Neural crest cell (in vitro differentiated cells): Measurements from ENCODE around the gene GAN. TPM values are rescaled to one million over a fixed set of nuclear protein-coding genes. Genes with fewer than 3 reads are reported as not detected.
"Not testable (repeated sequence)": the region's sequence is repeated elsewhere in the genome, so short reads cannot be mapped to it uniquely, and the experiment has no call there.

ENCODE experiments used
- DNase-seq: peaks from one replicate; pipeline ENCODE4 v3.0.0; 2021; ENCODE audit warnings: low read depth, mixed read lengths, low spot score
- H3K27ac Mint-ChIP-seq: one replicate; pipeline ENCODE4 v1.8.0; 2021; ENCODE audit warnings: mild to moderate bottlenecking, mixed read lengths; ENCODE audit not compliant: unreplicated experiment
- H3K27me3 Mint-ChIP-seq: 2 replicates; pipeline ENCODE4 v1.8.0; 2021; ENCODE audit warnings: low read depth, mild to moderate bottlenecking, mixed read lengths
- H3K36me3 Mint-ChIP-seq: 2 replicates; pipeline ENCODE4 v1.8.0; 2021; ENCODE audit warnings: low read depth, mild to moderate bottlenecking, mixed read lengths
- H3K4me1 Mint-ChIP-seq: 2 replicates; pipeline ENCODE4 v1.8.0; 2021; ENCODE audit warnings: mixed read lengths
- H3K4me3 Mint-ChIP-seq: one replicate; pipeline ENCODE4 v1.8.0; 2021; ENCODE audit warnings: mild to moderate bottlenecking, mixed read lengths
- H3K9me3 Mint-ChIP-seq: 2 replicates; pipeline ENCODE4 v1.8.0; 2021; ENCODE audit warnings: mixed read lengths
- CTCF ChIP-seq: fragments of 200-600 bp; sonication (generic); conservative IDR thresholded peaks from 2 replicates; pipeline ENCODE4 v1.5.0; 2021; ENCODE audit warnings: antibody characterized with exemption, mild to moderate bottlenecking
- total RNA-seq: library from RNA; stranded (reverse); gene quantifications from 2 replicates; pipeline ENCODE4 v1.2.1, GENCODE V29; 2021

Gene GAN
- total RNA-seq, 1 donor from 2014 or later, result 16.1 TPM

DNA sequence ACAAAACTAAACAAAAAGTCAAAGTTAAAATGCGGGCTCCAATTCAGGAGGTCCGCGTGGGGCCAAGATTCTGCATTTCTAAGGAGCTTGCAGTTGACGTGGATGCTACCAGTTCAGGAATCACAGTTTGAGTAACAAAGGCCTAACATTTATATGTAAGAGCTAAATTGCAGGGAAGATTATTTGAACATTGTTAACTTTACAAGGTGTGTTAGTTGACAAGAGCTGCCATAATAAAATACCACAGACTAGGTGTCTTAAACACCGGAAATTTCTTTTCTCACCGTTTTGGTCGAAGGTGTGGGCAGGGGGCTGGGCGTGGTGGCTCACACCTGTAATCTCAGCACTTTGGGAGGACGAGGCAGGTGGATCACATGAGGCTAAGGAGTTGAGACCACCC is 105.0 kb downstream of the GAN start:
- TF ChIP-seq CTCF, result no peak
- peaks cover 9% of the 10 kb centered on the region for H3K4me1 Mint-ChIP-seq
- H3K27me3 Mint-ChIP-seq, result peaks cover 8% of the 10 kb centered on the region
- no peaks in the 10 kb centered on the region for H3K9me3 Mint-ChIP-seq
- no peaks in the 10 kb centered on the region for H3K36me3 Mint-ChIP-seq
- H3K27ac Mint-ChIP-seq, result no peak overlapping the region
- no peak overlapping the region for H3K4me3 Mint-ChIP-seq
- DNase-seq, result no peak

DNA sequence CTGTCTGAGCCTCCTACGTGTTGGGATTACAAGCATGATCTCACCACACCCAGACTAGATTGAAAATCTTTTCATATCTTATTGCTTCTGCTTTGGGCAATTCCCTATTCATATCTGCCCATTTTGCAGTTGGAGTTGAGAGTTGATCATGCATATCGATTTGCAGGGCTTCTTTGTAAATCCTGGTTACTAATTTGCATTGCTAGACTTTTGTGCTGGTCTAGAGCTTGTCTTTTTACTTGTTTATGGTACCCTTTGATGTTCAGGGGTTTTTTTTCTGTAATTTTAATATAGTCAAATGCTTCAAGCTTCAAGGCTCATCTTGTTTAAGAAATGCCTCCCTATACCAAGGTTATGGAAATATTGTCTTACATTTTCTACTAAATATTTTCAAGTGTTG is 106.4 kb downstream of the GAN start:
- H3K9me3 Mint-ChIP-seq, result no peaks in the 10 kb centered on the region
- no peak for TF ChIP-seq CTCF
- H3K36me3 Mint-ChIP-seq, result no peaks in the 10 kb centered on the region
- H3K4me3 Mint-ChIP-seq, result no peak overlapping the region
- H3K27me3 Mint-ChIP-seq, result peaks cover 5% of the 10 kb centered on the region
- DNase-seq, result no peak
- peaks cover under 1% of the 10 kb centered on the region for H3K4me1 Mint-ChIP-seq
- H3K27ac Mint-ChIP-seq, result no peak overlapping the region

DNA sequence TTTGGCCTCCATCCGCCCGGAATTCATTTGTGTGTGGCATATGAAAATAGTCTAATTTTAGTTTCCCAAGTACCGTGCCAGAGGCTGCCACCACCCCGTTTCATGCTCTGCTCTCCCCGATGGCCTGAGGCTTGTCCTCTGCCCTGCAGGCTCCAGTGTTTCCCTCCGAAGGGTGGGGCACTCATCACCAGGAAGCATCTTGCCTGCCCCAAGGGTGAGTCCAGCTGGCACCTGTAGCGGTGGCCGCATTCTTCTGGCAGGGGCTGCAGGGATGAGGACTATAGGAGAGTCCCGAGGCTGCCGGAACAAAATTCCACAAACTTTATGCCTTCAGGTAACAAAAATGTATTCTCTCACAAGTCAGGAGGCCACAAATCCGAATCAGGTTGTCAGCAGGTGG is 106.8 kb downstream of the GAN start:
- no peak for DNase-seq
- Mint-ChIP-seq H3K27me3 (peaks cover 5% of the 10 kb centered on the region), H3K4me1 (no peaks in the 10 kb centered on the region), H3K27ac (no peak overlapping the region), H3K4me3 (no peak overlapping the region), H3K9me3 (no peaks in the 10 kb centered on the region), H3K36me3 (no peaks in the 10 kb centered on the region)
- no peak for TF ChIP-seq CTCF

DNA sequence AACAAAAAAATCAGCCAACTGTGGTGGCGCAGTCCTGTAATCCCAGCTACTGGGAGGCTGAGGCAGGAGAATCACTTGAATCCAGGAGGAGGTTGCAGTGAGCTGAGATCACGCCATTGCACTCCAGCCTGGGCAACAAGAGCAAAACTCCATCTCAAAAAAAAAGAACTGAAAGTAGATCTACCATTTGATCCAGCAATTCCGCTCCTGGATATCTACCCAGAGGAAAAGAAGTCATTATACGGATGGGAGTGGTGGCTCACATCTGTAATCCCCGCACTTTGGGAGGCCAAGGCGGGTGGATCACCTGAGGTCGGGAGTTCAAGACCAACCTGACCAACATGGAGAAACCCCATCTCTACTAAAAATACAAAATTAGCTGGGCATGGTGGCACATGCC is 107.4 kb downstream of the GAN start:
- H3K27ac Mint-ChIP-seq, H3K36me3 Mint-ChIP-seq, H3K4me3 Mint-ChIP-seq, H3K4me1 Mint-ChIP-seq, H3K9me3 Mint-ChIP-seq, H3K27me3 Mint-ChIP-seq, DNase-seq: not testable (repeated sequence)

- Mint-ChIP-seq H3K36me3 (no peaks in the 10 kb centered on the region), H3K4me1 (peaks cover 6% of the 10 kb centered on the region), H3K9me3 (peaks cover 2% of the 10 kb centered on the region), H3K4me3 (no peak overlapping the region), H3K27ac (no peak overlapping the region), H3K27me3 (no peaks in the 10 kb centered on the region)
- DNase-seq, result no peak
- no peak for TF ChIP-seq CTCF
Measured at GRCh38 chr16:81424771-81425170, 110.0 kb downstream of the GAN start.

GRCh38 chr16:81427219-81427618 is 112.5 kb downstream of the GAN start:
- no peak for DNase-seq
- Mint-ChIP-seq H3K9me3 (peaks cover 2% of the 10 kb centered on the region), H3K36me3 (no peaks in the 10 kb centered on the region), H3K27ac (no peak overlapping the region), H3K4me1 (peaks cover 17% of the 10 kb centered on the region), H3K4me3 (no peak overlapping the region), H3K27me3 (no peaks in the 10 kb centered on the region)
- TF ChIP-seq CTCF, result no peak
